Panc1 (cell line): ENCODE results near the gene CLEC4G. TPM values are rescaled to one million over a fixed set of nuclear protein-coding genes. Genes with fewer than 3 reads are reported as not detected.

Experiments
- ATAC-seq: fragments of 200-7000 bp; cut with Tn5 transposase; 2 replicates; pipeline ENCODE4 v1.9.1; 2020; ENCODE audit warnings: mild to moderate bottlenecking, moderate library complexity
- BruUV-seq: library from RNA; stranded (reverse); fragments of 400-500 nt; replicated peaks from 2 replicates; lab custom pipeline; 2021; lab: Mats Ljungman, UMichigan
- CTCF ChIA-PET: fragments of 300-600 bp; sonication (Branson Sonifier 250); formaldehyde crosslinking; loops from one replicate; lab custom pipeline; 2022; ENCODE audit warnings: antibody characterized with exemption; lab: Charles Lee
- POLR2A ChIA-PET: fragments of 300-600 bp; sonication (Branson Sonifier 250); formaldehyde crosslinking; loops from one replicate; lab custom pipeline; 2022; ENCODE audit warnings: antibody characterized with exemption; lab: Charles Lee
- DNase-seq: peaks from one replicate; pipeline ENCODE4 v3.0.0-alpha.2; 2010; ENCODE audit warnings: low read depth, low spot score
- H3K27ac ChIP-seq: 2 replicates; pipeline ENCODE4 v1.5.1; 2011; ENCODE audit warnings: mild to moderate bottlenecking, low read length, inconsistent platforms
- H3K27me3 ChIP-seq: fragments of 200-500 bp; sonication (Bioruptor generic); 2 replicates; pipeline ENCODE4 v1.6.0; 2014; ENCODE audit warnings: low read length, inconsistent platforms; ENCODE audit not compliant: control insufficient read depth, insufficient read depth
- H3K36me3 ChIP-seq: fragments of 200-500 bp; sonication (Bioruptor generic); 2 replicates; pipeline ENCODE4 v1.5.1; 2014; ENCODE audit warnings: inconsistent platforms, mild to moderate bottlenecking, low read length, moderate library complexity; ENCODE audit not compliant: control insufficient read depth, insufficient read depth
- H3K4me1 ChIP-seq: 2 replicates; pipeline ENCODE4 v1.5.1; 2011; ENCODE audit warnings: inconsistent platforms, mild to moderate bottlenecking, low read length, moderate library complexity; ENCODE audit not compliant: control insufficient read depth, insufficient read depth
- H3K4me3 ChIP-seq, 2 experiments: 2 replicates each; pipeline ENCODE4 v1.5.1; 2011 to 2012; ENCODE audit warnings: low read depth in 2 of 2, low read length in 2 of 2, mild to moderate bottlenecking in 2 of 2, inconsistent platforms in 1 of 2, moderate library complexity in 1 of 2
- H3K9me3 ChIP-seq: fragments of 200-500 bp; sonication (Bioruptor generic); 2 replicates; pipeline ENCODE4 v1.5.1; 2014; ENCODE audit warnings: low read depth, mild to moderate bottlenecking, inconsistent platforms, low read length, moderate library complexity; ENCODE audit not compliant: control insufficient read depth, insufficient read depth
- CTCF ChIP-seq: fragments of 450-650 bp; IDR thresholded peaks from 2 replicates; pipeline ENCODE4 v1.5.1; 2017; ENCODE audit warnings: mild to moderate bottlenecking
- POLR2AphosphoS5 ChIP-seq: IDR thresholded peaks from 2 replicates; pipeline ENCODE4 v1.6.1; 2012; ENCODE audit warnings: mild to moderate bottlenecking, low read depth, low read length, moderate library complexity
- REST ChIP-seq, 2 experiments: IDR thresholded peaks; 2 replicates each; pipeline ENCODE4 v1.6.1; 2011 to 2012; ENCODE audit warnings: low read depth in 2 of 2, control low read depth in 1 of 2, low read length in 1 of 2, mild to moderate bottlenecking in 1 of 2, moderate library complexity in 1 of 2; ENCODE audit not compliant: insufficient read depth in 1 of 2
- SIN3A ChIP-seq: IDR thresholded peaks from 2 replicates; pipeline ENCODE4 v1.6.1; 2012; ENCODE audit warnings: low read depth, mild to moderate bottlenecking, low read length, moderate library complexity, borderline replicate concordance; ENCODE audit not compliant: insufficient read depth
- TCF7L2 ChIP-seq: IDR thresholded peaks from 2 replicates; pipeline ENCODE4 v1.6.1; 2011; ENCODE audit warnings: mild to moderate bottlenecking, low read depth, low read length, inconsistent platforms
- in situ Hi-C: cut with HindIII; loops from 2 replicates; pipeline ENCODE4 v1.10.0; 2016; ENCODE audit warnings: low sequenced_read_pairs, low pct_unique_long_range_greater_than_20kb
- intact Hi-C: fragments of 100-400 bp; cut with micrococcal nuclease; formaldehyde crosslinking; loops from one replicate; pipeline ENCODE4 v1.10.0; 2022; ENCODE audit not compliant: unreplicated experiment
- total RNA-seq: library from RNA; stranded (reverse); gene quantifications from one replicate; pipeline ENCODE4 v1.2.1, GENCODE V29; 2021; ENCODE audit not compliant: unreplicated experiment

The CLEC4G gene
- total RNA-seq, 1 experiment from 2014 or later = not detected

GRCh38 chr19:7734220-7735203 is 2.6 kb upstream of the CLEC4G start:
- in situ Hi-C loops = no loop called here
- H3K4me1 ChIP-seq = no peaks in the 10 kb centered on the region
- no peak for TF ChIP-seq TCF7L2
- TF ChIP-seq POLR2AphosphoS5 = no peak
- TF ChIP-seq REST (IDR thresholded peaks at IDR 0.05; ENCODE audit: insufficient read depth in 1 of 2, low read depth in 2 of 2, low read length in 1 of 2) = no peak
- no peak for TF ChIP-seq SIN3A
- TF ChIP-seq CTCF = no peak
- no peak for ATAC-seq
- H3K27ac ChIP-seq = no peak overlapping the region
- no peak overlapping the region for H3K4me3 ChIP-seq
- H3K9me3 ChIP-seq = no peaks in the 10 kb centered on the region
- POLR2A ChIA-PET = no interaction called here
- intact Hi-C loops = no loop called here
- no peak for DNase-seq
- no peaks in the 10 kb centered on the region; the same call in 1 of the 2 replicates for H3K27me3 ChIP-seq
- H3K36me3 ChIP-seq = no peaks in the 10 kb centered on the region
- CTCF ChIA-PET = no interaction called here
- BruUV-seq = no TSS peak

- ATAC-seq (no peak), DNase-seq (no peak)
- in situ Hi-C loops (no loop called here), intact Hi-C loops (no loop called here)
- Histone ChIP-seq H3K27ac (no peak overlapping the region), H3K9me3 (no peaks in the 10 kb centered on the region), H3K27me3 (no peaks in the 10 kb centered on the region; the same call in 1 of the 2 replicates), H3K4me1 (no peaks in the 10 kb centered on the region), H3K4me3 (no peak overlapping the region), H3K36me3 (no peaks in the 10 kb centered on the region)
- ChIA-PET POLR2A (no interaction called here), CTCF (no interaction called here)
- TF ChIP-seq POLR2AphosphoS5 = no peak
- no peak for TF ChIP-seq TCF7L2
- no peak for TF ChIP-seq SIN3A
- no peak for TF ChIP-seq REST (IDR thresholded peaks at IDR 0.05; ENCODE audit: insufficient read depth in 1 of 2, low read depth in 2 of 2, low read length in 1 of 2)
- TF ChIP-seq CTCF = no peak
- BruUV-seq = no TSS peak
Observed at GRCh38 chr19:7733376-7733775, 1.5 kb upstream of the CLEC4G start.
